Retinal pigment epithelial cell (primary cell): Measurements from ENCODE around the gene MRAS.
"Not testable (repeated sequence)": the region's sequence is repeated elsewhere in the genome, so short reads cannot be mapped to it uniquely, and the experiment has no call there.

ENCODE experiments used
- DNase-seq: peaks from one replicate; pipeline ENCODE4 v3.0.0-alpha.2; 2010; ENCODE audit warnings: low read depth
- H3K4me3 ChIP-seq: 2 replicates; pipeline ENCODE4 v1.5.1; 2011; ENCODE audit warnings: mild to moderate bottlenecking, low read length, control low read depth, moderate library complexity
- CTCF ChIP-seq: conservative IDR thresholded peaks from 2 replicates; pipeline ENCODE4 v1.5.1; 2011; ENCODE audit warnings: low read depth, low read length, control low read depth, inconsistent platforms

The MRAS gene

GRCh38 chr3:138371070-138371965 is 22.9 kb downstream of the MRAS start:
- H3K4me3 ChIP-seq: no peak overlapping the region
- DNase-seq: no peak
- no peak for TF ChIP-seq CTCF

GRCh38 chr3:138373087-138373735 is 24.8 kb downstream of the MRAS start:
- TF ChIP-seq CTCF: no peak
- DNase-seq: no peak
- H3K4me3 ChIP-seq: no peak overlapping the region

GRCh38 chr3:138373736-138374094 is 25.3 kb downstream of the MRAS start:
- no peak overlapping the region for H3K4me3 ChIP-seq
- no peak for TF ChIP-seq CTCF
- DNase-seq: no peak

- DNase-seq: no peak
- no peak for TF ChIP-seq CTCF
Observed at GRCh38 chr3:138374573-138375134, 26.3 kb downstream of the MRAS start.

GRCh38 chr3:138375447-138375846 is 27.1 kb downstream of the MRAS start:
- DNase-seq: no peak
- no peak overlapping the region for H3K4me3 ChIP-seq
- TF ChIP-seq CTCF: no peak

More at GRCh38 chr3:138374573-138375134, 26.3 kb downstream of the MRAS start:
- no peak overlapping the region for H3K4me3 ChIP-seq

GRCh38 chr3:138376663-138377062 is 28.3 kb downstream of the MRAS start:
- no peak for TF ChIP-seq CTCF
- no peak for DNase-seq
- H3K4me3 ChIP-seq: no peak overlapping the region

GRCh38 chr3:138377212-138377611 is 28.8 kb downstream of the MRAS start:
- not testable (repeated sequence) for DNase-seq

More at GRCh38 chr3:138377212-138377611, 28.8 kb downstream of the MRAS start:
- not testable (repeated sequence) for H3K4me3 ChIP-seq
